DMS153 treated with DMSO at 0.1 percent for 48 hours (cell line): ENCODE measurements around the gene MYOM1.

ENCODE experiments used
- DNase-seq: peaks from one replicate; lab custom pipeline; 2025; ENCODE audit not compliant: unreplicated experiment; lab: John Stamatoyannopoulos, UW

Gene MYOM1

GRCh38 chr18:3190610-3191009 lies 29.2 kb downstream of the MYOM1 start:
- no peak for DNase-seq

DNA sequence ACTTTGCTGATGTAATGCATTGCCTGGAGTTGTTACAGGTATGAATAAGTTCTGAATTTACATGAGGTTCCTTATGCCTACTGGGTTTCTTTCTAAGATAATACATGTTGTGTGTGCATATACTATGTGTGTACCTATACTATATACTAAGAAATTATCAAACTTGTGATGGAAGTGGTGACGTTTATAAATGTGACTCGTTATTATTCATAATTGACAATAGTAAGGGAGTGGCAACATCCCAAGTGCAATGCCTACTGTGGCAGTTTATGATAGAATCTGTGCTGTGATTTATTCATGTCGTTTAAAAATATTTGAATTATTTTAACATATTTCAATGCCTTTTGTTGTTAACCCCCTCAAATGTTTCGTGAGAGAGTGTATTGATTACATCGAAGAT lies 29.9 kb downstream of the MYOM1 start:
- no peak for DNase-seq

DNA sequence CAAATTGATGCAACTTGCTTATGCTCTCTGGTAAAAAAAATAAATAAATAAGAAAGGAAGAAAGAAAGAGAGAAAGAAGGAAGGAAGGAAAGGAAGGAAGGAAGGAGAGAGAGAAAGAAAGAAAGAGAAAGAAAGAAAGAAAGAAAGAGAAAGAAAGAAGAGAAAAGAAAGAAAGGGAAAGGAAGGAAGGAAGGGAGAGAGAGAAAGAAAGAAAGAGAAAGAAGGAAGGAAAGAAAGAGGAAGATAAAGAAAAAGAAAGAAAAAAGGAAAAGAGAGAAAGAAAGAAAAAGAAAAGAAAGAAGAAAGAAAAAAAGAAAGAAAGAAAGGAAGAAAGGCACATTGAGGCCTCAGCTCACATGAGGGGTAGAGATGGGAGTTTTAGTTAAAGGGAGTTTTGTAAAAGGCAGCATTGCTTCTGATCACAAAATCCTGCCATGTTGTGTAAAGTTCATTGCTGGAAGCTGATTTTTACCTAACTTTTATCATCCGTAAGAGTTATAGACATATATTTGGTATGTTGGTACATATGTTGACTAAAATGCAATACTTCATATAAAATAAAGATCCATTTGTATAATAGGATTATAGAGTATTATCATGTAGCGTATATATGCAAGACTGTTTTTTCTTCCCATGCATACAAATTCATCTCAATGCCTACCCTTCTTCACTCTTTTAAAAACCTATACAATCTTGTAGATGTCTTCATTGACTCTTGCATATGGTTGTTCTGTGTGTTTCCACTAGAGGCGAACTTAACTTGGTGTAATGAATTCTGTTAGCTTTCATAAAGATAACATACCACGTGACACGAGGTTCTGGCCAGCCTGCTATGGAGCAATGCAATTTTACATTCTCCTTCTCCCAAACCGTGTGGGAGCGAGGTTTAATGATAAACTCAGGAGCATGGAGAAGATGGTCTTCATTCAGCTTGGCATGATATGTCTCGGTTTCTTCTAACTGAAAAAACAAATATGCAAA lies 32.8 kb downstream of the MYOM1 start:
- no peak for DNase-seq

DNA sequence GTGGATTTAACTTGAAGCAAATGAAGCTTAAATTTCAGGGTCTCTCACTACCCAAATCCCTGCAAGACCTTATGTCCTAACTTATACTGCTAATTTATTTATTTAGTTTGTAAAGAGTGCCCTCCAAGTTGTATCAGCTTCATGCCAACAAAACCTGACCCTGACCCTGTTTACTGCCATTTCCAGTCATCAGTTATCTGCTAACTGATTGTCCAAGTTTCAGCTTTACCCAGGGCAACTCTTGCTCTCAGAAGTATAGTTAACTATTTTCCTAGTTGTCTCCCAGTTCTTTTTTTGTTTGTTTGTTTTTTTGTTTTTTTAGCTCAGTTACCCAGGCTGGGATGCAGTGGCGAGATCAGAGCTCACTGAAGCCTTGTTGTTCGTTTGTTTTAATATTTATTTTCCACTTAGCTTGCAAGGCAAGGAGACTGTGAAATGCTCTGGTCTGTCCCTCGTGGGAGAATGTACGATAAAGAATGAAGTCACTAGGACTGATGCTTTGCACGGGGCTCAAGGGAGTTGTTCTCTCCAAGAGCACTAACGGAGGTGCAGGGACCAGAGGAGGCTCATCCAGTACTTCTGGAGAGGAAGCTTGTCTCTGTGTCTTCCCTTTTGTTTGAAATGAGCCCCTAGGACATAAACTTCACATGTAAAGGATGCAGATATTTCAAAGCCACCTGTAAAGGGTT lies 35.3 kb downstream of the MYOM1 start:
- DNase-seq = no peak

- no peak for DNase-seq
Observed at GRCh38 chr18:3183103-3183717, 36.6 kb downstream of the MYOM1 start.

GRCh38 chr18:3180325-3180724 lies 39.4 kb downstream of the MYOM1 start:
- no peak for DNase-seq

GRCh38 chr18:3179430-3180089 lies 40.2 kb downstream of the MYOM1 start:
- DNase-seq = no peak

- DNase-seq = no peak
Observed at GRCh38 chr18:3177902-3178687, 41.7 kb downstream of the MYOM1 start.

- DNase-seq = no peak
Observed at GRCh38 chr18:3175195-3175758, 44.5 kb downstream of the MYOM1 start.

DNA sequence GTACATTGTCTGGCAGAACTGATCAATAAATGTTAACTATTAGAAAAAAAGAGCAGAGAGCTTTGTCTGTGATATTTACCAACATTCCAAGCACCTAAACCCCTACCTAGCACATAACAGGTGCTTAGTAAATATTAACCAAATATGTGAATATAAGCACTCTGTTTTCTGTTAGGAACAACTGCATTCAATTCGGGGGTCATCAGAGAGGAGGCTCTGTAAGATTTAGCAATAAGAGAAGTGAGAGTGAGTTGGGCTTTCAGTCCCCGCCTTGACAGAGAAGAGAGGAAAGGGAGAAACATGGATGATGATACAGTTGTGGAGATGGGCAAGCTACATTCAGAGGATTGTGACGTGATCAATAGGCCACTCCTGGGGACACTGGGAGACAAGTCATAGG lies 47.7 kb downstream of the MYOM1 start:
- DNase-seq = no peak

DNA sequence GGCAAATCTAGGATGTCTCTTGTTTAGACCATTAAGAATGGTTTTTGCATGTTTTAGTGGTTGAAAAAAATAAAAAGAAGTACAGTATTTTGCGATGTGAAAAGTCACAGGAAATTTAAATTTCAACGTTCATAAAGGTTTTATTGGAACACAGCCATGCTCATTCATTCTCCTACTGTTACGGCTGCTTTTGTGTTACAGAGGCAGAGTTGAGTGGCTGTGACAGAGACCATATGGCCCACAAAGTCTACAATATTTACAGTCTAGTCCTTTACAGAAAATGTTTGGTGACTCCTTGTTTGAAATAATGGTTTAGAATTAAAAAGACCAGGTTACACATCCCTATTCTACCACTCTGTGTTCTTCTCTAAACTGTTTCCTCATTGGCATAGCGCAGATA lies 48.1 kb downstream of the MYOM1 start:
- DNase-seq = no peak

- DNase-seq = no peak
Observed at GRCh38 chr18:3170441-3171161, 49.2 kb downstream of the MYOM1 start.

- DNase-seq = no peak
Observed at GRCh38 chr18:3164381-3164780, 55.4 kb downstream of the MYOM1 start.

- no peak for DNase-seq
Observed at GRCh38 chr18:3163968-3164367, 55.8 kb downstream of the MYOM1 start.

- no peak for DNase-seq
Observed at GRCh38 chr18:3162181-3162580, 57.6 kb downstream of the MYOM1 start.

DNA sequence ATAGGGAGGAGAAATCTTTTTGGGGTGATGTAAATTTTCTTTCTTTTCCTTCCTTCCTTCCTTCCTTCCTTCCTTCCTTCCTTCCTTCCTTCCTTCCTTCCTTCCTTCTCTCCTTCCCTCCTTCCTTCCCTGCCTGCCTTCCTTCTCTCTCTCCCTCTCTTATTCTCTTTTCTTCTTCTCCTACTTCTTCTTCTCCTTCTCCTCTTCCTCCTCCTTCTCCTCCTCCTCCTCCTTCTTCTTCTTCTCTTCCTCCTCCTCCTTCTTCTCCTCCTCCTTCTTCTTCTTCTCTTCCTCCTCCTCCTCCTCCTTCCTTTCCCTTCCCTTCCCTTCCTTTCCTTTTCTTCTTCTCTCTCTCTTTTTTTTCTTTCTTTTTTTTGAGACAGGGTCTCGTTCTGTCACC lies 59.9 kb downstream of the MYOM1 start:
- DNase-seq = no peak

GRCh38 chr18:3157606-3158005 lies 62.2 kb downstream of the MYOM1 start:
- DNase-seq = no peak

GRCh38 chr18:3157086-3157485 lies 62.7 kb downstream of the MYOM1 start:
- DNase-seq = no peak

GRCh38 chr18:3156325-3156640 lies 63.5 kb downstream of the MYOM1 start:
- DNase-seq = no peak

DNA sequence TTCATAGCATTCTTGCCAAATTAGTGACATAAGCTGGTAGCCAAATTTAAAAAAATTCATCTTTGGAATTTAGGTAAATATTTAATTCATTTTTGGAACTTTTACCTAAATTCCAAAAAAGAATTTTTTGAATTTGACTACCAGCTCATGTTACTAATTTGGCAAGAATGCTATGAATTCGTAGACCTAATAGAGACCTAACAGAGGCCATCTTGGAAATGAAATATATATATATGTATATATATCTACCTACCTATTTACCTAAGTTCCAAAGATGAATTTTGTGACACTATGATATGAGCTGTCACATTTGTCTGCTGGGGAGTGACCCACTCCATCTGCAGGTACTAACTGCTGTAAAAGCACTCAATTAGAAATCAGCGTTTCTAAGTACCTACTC lies 65.6 kb downstream of the MYOM1 start:
- no peak for DNase-seq
